ENCODE results near the gene PPDPF.

PPDPF gene

GRCh38 chr20:63520934-63521601, 503 bp downstream of the PPDPF start:
- peak overlapping the region; percentile 71 for H3K27ac ChIP-seq
- TF ChIP-seq CTCF (IDR thresholded peaks at IDR 0.05) = no peak
- no peaks in the 10 kb centered on the region for H3K9me3 ChIP-seq (ENCODE audit: control insufficient read depth, low read length)
- H3K4me1 ChIP-seq = peaks cover 8% of the 10 kb centered on the region
- H3K79me2 ChIP-seq = no peaks in the 10 kb centered on the region
- peak overlapping the region; percentile 52 for H2AFZ ChIP-seq
- H3K4me3 ChIP-seq (ENCODE audit: low read depth, low read length) = peak overlapping the region; percentile 77
- H3K27me3 ChIP-seq (ENCODE audit: control insufficient read depth, insufficient read depth, low read length) = no peaks in the 10 kb centered on the region
- no peaks in the 10 kb centered on the region for H3K36me3 ChIP-seq (ENCODE audit: control insufficient read depth, insufficient read depth, low read length)
- H3K4me2 ChIP-seq (ENCODE audit: low read length) = peak overlapping the region; percentile 85
- peak overlapping the region; percentile 33 for H3K9ac ChIP-seq

- H3K9me3 ChIP-seq (ENCODE audit: control insufficient read depth, low read length) = no peaks in the 10 kb centered on the region
- peaks cover 8% of the 10 kb centered on the region for H3K4me1 ChIP-seq
- H3K27ac ChIP-seq = no peak overlapping the region
- no peaks in the 10 kb centered on the region for H3K79me2 ChIP-seq
- H3K36me3 ChIP-seq (ENCODE audit: control insufficient read depth, insufficient read depth, low read length) = no peaks in the 10 kb centered on the region
- no peak overlapping the region for H3K9ac ChIP-seq
- no peak overlapping the region for H2AFZ ChIP-seq
- no peak for TF ChIP-seq CTCF (IDR thresholded peaks at IDR 0.05)
- no peaks in the 10 kb centered on the region for H3K27me3 ChIP-seq (ENCODE audit: control insufficient read depth, insufficient read depth, low read length)
- peak overlapping the region; percentile 77 for H3K4me3 ChIP-seq (ENCODE audit: low read depth, low read length)
- peak overlapping the region; percentile 85 for H3K4me2 ChIP-seq (ENCODE audit: low read length)
Observed at GRCh38 chr20:63521602-63522001, 1.0 kb downstream of the PPDPF start.

DNA sequence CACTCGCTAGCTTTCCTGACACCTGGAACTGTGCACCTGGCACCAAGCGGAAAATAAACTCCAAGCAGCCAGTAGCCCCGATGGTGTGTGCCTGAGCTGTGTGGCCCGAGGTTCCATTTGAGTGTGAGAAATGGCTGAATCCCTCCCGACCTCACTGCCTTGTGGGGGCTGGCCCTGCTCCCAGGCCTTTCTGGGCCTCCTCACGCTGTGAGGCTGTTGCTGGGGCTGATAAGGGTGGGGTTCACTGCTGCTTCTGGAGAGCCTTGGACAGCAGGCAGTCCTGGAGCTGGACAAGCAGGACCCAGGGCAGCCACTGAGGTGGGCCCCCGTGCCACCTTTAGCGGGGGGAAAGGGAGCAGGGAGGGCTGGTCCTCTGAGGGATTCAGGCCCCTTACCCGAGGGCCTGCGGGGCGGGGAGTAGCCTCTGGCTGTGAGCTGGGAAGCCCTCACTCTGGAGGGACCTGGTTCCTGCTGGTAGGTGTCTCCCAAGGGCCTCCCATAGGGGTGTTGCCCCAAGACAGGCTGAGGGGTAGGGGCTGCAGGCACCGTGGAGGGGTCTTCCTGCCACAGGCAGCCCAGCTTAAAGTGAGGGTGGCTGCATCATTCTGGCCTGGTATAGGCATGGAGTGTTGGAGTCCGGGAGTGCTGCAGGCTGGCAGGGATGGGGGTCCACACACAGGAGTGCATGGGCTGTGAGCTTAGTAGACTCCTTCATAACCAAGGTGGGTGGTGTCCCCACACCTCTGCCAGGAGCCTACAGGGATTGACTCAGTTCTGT, 1.7 kb downstream of the PPDPF start:
- no peaks in the 10 kb centered on the region for H3K79me2 ChIP-seq
- TF ChIP-seq CTCF (IDR thresholded peaks at IDR 0.05) = no peak
- H3K4me1 ChIP-seq = peaks cover 8% of the 10 kb centered on the region
- no peak overlapping the region for H3K9ac ChIP-seq
- no peaks in the 10 kb centered on the region for H3K27me3 ChIP-seq (ENCODE audit: control insufficient read depth, insufficient read depth, low read length)
- H3K4me3 ChIP-seq (ENCODE audit: low read depth, low read length) = no peak overlapping the region
- no peak overlapping the region for H3K27ac ChIP-seq
- H3K4me2 ChIP-seq (ENCODE audit: low read length) = peak overlapping the region; percentile 51
- no peak overlapping the region for H2AFZ ChIP-seq
- H3K36me3 ChIP-seq (ENCODE audit: control insufficient read depth, insufficient read depth, low read length) = no peaks in the 10 kb centered on the region
- H3K9me3 ChIP-seq (ENCODE audit: control insufficient read depth, low read length) = no peaks in the 10 kb centered on the region

GRCh38 chr20:63522981-63523611, 2.5 kb downstream of the PPDPF start:
- H3K9ac ChIP-seq = no peak overlapping the region
- peaks cover 8% of the 10 kb centered on the region for H3K4me1 ChIP-seq
- H3K4me3 ChIP-seq (ENCODE audit: low read depth, low read length) = no peak overlapping the region
- H2AFZ ChIP-seq = no peak overlapping the region
- H3K27me3 ChIP-seq (ENCODE audit: control insufficient read depth, insufficient read depth, low read length) = no peaks in the 10 kb centered on the region
- no peaks in the 10 kb centered on the region for H3K36me3 ChIP-seq (ENCODE audit: control insufficient read depth, insufficient read depth, low read length)
- H3K79me2 ChIP-seq = no peaks in the 10 kb centered on the region
- TF ChIP-seq CTCF (IDR thresholded peaks at IDR 0.05) = no peak
- no peak overlapping the region for H3K4me2 ChIP-seq (ENCODE audit: low read length)
- no peaks in the 10 kb centered on the region for H3K9me3 ChIP-seq (ENCODE audit: control insufficient read depth, low read length)
- H3K27ac ChIP-seq = no peak overlapping the region
